GM12875 (cell line): ENCODE measurements around the gene TUT4.
A peak's percentile ranks its signal among the peaks of the same experiment; 100 is the strongest.

Experiments used
- H3K4me3 ChIP-seq: one replicate; pipeline ENCODE4 v1.5.1; 2011; ENCODE audit warnings: low read depth, low read length, control low read depth
- TF ChIP-seq, protein P1 (sequence below): IDR thresholded peaks from 2 replicates; pipeline ENCODE4 v1.5.1; 2011; ENCODE audit warnings: low read depth, mild to moderate bottlenecking, control low read depth, inconsistent platforms, low read length, moderate library complexity, borderline replicate concordance; ENCODE audit not compliant: insufficient read depth

The TUT4 gene

DNA sequence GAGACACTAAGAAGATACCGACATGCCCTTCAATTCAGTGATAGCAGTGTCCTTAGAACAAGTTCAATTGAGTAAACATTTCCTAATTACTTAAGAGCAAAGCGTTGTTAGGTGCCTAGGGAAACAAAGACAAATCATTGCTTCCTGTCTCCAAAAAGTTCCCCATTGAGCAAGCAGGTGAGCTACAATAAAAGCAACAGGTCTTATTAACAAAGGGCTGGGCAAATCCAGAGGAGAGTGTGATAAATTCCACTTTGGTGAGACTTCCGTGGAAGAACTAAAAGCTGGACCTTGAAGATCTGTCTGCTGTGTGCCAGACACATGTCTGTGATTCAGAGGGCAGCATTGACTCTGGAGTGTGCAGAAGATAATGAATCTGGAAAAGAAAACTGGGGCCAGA, 1.9 kb upstream of the TUT4 start:
- TF ChIP-seq, protein P1, sequence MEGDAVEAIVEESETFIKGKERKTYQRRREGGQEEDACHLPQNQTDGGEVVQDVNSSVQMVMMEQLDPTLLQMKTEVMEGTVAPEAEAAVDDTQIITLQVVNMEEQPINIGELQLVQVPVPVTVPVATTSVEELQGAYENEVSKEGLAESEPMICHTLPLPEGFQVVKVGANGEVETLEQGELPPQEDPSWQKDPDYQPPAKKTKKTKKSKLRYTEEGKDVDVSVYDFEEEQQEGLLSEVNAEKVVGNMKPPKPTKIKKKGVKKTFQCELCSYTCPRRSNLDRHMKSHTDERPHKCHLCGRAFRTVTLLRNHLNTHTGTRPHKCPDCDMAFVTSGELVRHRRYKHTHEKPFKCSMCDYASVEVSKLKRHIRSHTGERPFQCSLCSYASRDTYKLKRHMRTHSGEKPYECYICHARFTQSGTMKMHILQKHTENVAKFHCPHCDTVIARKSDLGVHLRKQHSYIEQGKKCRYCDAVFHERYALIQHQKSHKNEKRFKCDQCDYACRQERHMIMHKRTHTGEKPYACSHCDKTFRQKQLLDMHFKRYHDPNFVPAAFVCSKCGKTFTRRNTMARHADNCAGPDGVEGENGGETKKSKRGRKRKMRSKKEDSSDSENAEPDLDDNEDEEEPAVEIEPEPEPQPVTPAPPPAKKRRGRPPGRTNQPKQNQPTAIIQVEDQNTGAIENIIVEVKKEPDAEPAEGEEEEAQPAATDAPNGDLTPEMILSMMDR = no peak
- no peak overlapping the region for H3K4me3 ChIP-seq

DNA sequence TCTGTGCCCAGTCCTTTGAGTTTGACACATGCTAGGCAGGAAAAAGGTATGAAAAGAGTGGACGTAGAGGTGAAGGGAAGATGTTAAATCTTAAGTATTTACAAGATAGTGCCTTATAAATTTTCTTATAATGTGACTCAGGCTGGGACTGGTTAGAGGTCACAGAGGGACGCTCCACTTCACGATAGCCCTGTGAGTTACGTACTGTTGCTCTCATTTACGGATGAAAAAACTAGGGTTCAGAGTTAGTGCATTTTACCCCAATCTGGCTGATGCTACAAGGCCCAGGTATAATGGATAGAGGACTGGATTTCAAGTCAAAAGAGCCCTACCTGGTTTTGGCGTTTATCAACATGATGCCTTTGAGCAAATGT, 1.4 kb upstream of the TUT4 start:
- H3K4me3 ChIP-seq = no peak overlapping the region
- TF ChIP-seq, protein P1 = no peak

DNA sequence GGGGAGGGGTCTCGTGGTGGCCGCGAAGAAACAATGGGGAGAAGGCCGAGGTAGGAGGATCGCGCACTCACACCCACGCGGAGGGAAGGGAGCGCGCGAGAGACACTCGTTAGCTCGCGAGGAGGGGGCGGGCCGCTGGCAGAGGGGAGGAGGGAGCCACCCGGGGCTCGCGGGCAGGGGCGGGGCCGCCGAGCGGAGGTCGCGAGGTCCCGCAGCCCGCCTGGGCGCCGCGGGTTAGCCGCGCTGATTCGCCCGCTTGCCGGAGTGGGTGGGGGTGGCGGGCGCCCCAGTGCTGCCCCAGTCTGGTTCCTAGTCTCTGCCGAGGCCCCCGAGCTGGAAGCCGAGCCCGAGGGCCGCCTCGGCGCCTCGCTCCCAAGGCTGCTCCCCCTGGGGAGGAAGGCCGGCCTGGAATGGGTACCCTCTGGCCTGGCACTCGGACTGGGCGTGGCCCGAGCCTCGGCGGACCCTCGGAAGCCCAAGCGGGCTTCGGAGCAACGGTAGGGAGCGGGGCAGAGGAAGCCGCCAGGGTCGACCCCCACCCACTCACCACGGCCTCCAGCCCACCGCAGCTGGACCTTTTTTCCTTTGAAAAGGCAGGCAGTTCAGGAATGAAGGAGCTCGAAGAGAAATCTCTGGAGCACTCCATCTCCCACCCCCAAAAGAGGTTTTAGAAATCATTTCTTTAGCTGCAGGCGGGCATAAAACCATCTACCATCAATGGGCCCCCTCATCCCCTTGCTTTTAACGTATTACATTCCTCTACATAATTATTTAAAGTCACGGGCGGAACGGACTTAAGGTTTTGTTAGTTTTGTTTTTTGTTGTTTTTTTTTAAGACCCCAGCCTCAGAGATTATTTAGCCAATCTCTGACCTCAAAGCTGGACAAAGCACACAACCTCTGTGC, 722 bp upstream of the TUT4 start:
- peak overlapping the region; percentile 92 for H3K4me3 ChIP-seq
- TF ChIP-seq, protein P1 = no peak

DNA sequence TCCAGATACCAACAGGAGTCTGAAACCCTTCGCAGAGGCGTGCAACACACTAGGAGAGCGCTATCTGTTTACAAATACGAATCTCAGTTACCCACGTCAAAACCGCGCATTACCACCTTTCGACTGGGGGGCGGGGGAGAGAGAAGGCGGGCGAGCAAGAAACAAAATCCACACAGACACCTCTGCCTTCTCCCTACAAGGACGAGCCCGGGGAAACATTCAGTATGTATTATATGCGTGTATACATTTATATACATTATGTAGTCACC, 722 bp downstream of the TUT4 start:
- TF ChIP-seq, protein P1 = no peak
- H3K4me3 ChIP-seq = peak overlapping the region; percentile 92

DNA sequence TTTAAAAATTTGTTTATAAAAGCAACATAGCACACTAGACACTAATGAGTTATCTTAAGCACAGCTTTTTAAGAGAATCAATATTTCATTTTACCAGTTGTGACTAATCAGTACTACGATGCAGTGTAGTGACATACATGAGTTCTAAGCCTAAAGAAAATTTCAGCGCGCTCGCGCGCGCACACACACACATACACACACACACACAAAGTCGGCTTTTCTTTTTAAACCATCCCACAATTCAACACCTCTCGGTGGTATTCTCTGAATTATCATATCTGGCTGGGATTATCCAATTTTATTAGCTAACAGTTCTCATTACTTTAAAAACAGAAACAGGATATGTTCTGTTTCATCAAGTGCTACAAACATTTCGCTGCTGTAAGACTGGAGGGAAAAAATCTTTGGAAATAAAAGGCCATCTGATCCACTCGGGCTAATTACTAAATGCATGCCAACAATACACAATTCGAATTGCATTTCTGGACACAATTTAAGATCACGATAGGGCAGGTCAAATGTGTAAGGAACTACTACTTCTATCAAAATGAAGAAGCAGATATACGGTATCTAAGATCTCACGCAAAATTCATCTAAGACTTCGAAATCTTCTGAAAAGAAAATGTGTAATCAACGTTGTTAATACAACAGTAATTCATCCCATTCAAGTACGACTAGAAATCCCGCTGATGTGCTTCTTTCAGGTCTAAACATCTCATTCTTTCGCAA, 1.2 kb downstream of the TUT4 start:
- TF ChIP-seq, protein P1 = no peak
- H3K4me3 ChIP-seq = peak overlapping the region; percentile 92

DNA sequence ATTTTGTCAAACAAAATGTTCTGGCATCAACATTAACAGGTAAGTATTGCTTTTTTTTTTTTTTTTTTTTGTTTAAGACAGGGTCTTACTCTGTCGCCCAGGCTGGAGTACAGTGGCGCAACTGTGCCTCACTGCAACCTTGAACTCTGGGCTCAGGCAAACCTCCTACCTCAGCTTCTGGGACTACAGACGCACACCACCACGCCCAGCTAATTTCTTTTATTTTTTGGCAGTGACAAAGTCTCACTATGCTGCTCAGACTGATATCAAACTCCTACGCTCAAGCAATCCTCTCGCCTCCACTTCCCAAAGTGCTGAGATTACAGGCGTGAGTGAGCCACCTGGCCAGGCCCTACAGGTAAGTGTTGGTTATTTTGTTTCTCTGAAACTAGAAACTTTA, 2.4 kb downstream of the TUT4 start:
- H3K4me3 ChIP-seq = no peak overlapping the region
- TF ChIP-seq, protein P1 = no peak

DNA sequence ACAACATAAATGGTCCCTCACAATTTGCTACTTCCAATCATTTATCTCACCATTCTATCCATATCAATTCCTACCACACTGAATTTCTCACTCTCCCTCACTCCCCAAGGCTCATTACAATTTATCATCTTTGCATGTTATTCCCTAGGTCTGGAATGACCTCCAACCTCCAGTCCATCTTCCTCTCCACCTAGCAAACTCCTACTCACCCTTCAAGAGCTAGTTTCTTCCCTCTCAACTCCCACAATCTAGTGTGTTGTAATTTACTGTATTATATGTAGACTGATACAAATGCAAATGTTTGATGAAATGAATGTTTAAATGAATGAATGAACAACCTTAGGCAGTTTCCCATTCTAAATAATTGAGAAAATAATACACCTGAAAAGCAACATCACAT, 3.6 kb downstream of the TUT4 start:
- TF ChIP-seq, protein P1 = no peak
- no peak overlapping the region for H3K4me3 ChIP-seq
